NCI-H510A (cell line): ENCODE results near the gene ADGRG1.
A peak's percentile ranks its signal among the peaks of the same experiment; 100 is the strongest.
"Not testable (repeated sequence)": the region's sequence is repeated elsewhere in the genome, so short reads cannot be mapped to it uniquely, and the experiment has no call there.

Experiments used
- DNase-seq: peaks from one replicate; lab custom pipeline; 2025; lab: John Stamatoyannopoulos, UW

Gene ADGRG1

GRCh38 chr16:57628008-57628781 is at the start of gene ADGRG1:
Gene ADGRG1 (plus strand): TSS chr16:57628630. CDS start chr16:57650288, 21,658 bp downstream.
- DNase-seq = peak; percentile 24

DNA sequence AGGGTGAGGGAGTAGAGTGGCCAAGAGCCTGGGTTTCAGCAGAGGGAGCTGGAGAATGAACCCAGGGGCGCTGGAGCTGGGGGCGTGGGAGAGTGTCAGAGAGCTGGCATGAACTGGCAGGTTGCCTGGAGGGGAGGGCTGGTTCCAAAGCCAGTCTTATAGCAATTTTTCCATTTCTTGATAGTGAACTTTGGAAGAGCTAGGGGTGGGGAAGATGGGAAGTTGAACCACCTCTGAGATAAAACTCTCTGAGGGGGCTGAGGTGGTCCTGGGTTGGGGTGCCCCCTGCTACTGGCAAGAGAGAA is 49.1 kb upstream of the ADGRG1 start:
- DNase-seq = no peak

DNA sequence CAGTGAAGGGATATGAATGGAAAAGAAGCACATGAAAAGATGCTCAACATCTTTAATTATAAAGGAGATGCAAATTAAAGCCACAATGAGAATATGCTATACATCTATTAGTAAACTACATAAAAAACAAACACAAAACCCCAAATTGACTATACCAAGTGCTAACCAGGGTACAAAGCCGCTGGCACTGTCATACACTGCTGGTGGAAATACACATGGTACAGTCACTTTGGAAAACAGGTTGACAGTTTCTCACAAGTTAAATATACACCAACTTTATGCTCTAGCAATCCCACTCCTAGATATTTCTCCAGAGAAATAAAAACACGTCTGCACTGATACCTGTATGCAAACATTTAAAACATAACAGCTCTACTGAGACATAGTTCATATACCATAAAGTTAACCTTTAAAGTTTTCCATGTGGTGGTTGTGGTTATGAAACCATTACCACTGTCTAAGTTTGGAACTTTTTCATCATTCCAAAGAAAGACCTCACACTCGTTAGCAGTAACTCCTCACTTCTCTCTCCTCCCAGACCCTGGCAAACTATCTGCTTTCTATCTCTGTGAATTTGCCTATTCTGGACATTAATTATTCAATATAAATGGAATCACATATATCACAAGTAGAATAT is 43.3 kb upstream of the ADGRG1 start:
- no peak for DNase-seq

GRCh38 chr16:57588831-57589230 is 39.6 kb upstream of the ADGRG1 start:
- DNase-seq = no peak

DNA sequence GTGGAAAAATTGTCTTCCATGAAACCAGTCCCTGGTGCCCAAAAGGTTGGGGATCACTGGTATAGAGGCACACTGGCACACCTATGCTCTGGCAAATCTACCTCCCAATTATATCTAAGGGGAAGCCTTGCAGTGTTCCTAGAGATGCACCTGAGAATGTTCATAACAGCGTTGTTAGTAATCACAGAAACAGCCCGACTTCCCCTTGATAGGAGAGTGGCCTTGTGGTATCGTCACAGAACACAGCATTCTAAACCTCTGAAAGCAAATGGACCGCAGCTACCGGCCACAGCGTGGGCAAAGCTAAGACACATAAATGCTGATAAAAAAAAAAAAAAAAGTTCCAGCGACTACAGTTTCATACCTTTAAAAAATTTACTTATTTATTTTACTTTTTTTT is 39.1 kb upstream of the ADGRG1 start:
- no peak for DNase-seq

- no peak for DNase-seq
Observed at GRCh38 chr16:57590654-57591085, 37.8 kb upstream of the ADGRG1 start.

- DNase-seq = peak; percentile 54
Observed at GRCh38 chr16:57591086-57591869, 37.2 kb upstream of the ADGRG1 start.

GRCh38 chr16:57591870-57592485 is 36.5 kb upstream of the ADGRG1 start:
- DNase-seq = no peak

GRCh38 chr16:57592591-57593003 is 35.8 kb upstream of the ADGRG1 start:
- DNase-seq = no peak

- no peak for DNase-seq
Observed at GRCh38 chr16:57593021-57593420, 35.4 kb upstream of the ADGRG1 start.

- no peak for DNase-seq
Observed at GRCh38 chr16:57593990-57594389, 34.4 kb upstream of the ADGRG1 start.

DNA sequence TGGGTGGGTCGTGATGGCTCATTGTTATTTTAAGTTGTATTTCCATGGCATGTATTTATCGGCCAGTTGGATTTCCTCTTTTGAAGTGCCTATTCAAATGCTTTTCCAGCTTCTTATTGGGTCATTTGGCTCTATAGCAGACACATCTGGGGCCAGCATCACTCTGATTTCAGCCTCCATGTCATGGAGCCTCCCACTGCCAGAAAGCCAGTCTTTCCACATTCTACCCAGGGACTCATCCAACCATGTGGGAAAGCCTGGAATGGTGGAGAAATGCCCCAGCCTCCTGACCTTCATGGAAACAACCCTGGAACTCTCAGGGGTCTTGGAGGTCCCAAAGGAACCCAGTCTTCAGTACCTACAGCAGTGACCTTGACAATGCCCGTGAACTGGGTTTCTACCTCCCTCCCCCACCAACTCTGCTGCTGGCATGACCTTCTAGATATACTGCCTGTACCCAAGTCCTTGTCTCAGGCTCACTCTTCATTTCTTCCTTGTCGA is 33.8 kb upstream of the ADGRG1 start:
- no peak for DNase-seq

DNA sequence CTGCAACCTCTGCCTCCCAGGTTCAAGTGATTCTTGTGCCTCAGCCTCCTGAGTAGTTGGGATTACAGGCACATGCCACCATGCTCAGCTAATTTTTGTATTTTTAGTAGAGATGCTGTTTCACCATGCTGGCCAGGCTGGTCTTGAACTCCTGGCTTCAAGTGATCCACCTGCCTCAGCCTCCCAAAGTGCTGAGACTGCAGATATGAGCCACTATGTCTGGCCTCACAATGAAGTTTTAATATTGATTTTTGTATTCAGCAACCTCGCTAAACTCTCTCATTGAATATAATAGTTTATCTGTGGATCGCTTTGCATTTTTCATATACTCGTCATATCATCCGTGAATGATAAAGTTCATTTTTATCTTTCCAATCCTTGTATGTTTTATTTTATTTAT is 32.2 kb upstream of the ADGRG1 start:
- DNase-seq = not testable (repeated sequence)

DNA sequence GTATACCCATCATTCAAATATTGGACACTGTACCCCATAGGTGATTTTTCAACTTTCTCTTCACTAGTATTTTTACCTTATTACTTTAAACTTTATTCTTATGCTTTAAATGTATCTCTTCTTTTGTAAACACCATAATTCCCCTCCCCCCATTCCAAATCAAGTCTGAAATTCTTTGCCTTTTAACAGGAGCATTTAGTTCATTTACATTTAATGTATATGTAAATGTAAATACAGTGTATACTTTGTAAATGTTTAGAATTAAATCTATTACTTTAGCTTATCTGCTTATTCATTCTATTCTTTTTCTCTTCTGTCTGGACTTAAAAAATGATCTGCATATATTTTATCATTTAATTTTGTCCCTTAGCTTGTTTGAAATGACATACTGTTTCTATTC is 30.0 kb upstream of the ADGRG1 start:
- no peak for DNase-seq

GRCh38 chr16:57600048-57600835 is 28.2 kb upstream of the ADGRG1 start:
- DNase-seq = peak; percentile 51

DNA sequence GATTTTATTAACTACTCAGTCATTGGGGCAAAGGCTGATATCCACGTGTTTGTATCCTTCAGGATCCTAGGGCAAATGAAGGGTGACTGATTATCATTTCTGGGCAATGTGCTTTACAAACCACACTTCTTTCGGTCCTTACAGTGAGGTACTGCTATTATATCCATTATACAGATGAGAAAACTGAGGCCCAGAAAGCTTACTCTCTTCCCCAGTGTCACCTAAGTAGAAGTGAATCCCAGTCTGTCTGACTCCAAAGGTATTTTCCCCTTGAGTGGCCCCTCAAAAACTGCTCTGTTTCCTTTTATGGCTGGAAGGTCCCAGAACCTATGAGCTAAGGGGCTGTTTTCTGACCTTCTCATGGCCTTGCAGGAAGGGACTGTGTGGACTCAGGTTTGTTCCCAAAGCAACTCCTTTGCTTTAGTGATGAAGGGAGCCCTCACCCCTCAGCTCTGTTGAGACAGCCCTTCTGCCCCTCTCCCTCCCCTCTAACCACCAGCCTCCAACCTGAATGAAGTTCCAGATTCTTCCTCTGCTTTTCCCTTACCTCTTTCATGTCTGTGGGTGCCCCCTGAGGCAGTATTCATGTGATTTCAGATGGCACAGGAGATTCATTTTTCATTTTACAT is 27.4 kb upstream of the ADGRG1 start:
- DNase-seq = no peak

- DNase-seq = no peak
Observed at GRCh38 chr16:57601801-57602478, 26.5 kb upstream of the ADGRG1 start.

- DNase-seq = no peak
Observed at GRCh38 chr16:57603115-57604024, 25.1 kb upstream of the ADGRG1 start.

GRCh38 chr16:57604177-57604576 is 24.3 kb upstream of the ADGRG1 start:
- no peak for DNase-seq
